Coronary artery (tissue), 2 donors: ENCODE results near the gene CPT1C.

ENCODE experiments used
- DNase-seq: peaks from one replicate; pipeline ENCODE4 v3.0.0-alpha.2; 2017; ENCODE audit warnings: low spot score
- H3K27ac ChIP-seq, 2 donors: fragments of 200-600 bp; sonication (generic); one replicate each; pipeline ENCODE4 v1.5.1; 2016 to 2019
- H3K4me3 ChIP-seq: fragments of 200-600 bp; sonication (generic); 2 replicates; pipeline ENCODE4 v1.5.1; 2016; ENCODE audit warnings: mild to moderate bottlenecking, moderate library complexity
- TF ChIP-seq, protein P1 (sequence below): fragments of 200-600 bp; sonication (generic); IDR thresholded peaks from one replicate; pipeline ENCODE4 v1.5.1; 2019; ENCODE audit warnings: antibody characterized with exemption

CPT1C gene

DNA sequence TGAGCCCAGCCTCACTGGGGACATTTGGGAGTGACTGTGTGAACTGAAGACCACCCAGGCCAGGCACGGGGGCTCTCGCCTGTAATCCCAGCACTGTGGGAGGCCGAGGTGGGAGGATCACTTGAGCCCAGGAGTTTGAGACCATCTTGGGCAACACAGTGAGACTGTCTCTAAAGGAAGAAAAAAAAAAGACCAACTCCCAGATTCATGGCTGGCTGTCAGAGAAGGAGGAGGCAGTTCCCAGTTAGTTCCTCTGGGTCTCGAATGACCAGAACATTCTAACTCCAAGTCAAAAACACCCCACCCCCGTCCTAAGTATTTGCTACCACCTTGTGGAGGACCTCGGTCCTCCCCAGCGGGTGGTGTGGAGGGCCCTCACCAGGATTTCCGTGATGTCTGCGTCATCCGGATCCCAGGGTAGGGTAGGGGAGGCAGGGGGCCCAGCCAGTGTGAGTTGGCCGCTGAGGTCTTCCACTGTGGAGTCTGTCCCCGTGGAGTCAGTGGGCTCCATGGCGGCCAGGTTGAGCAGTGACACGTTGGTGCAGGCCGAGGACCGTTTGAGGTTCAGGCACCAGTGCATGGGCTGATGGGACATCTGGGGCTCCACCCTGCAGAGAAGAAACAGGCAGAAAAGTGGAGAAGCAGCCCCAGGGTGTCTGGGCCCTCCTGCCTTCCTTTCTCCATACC lies 70.9 kb downstream of the CPT1C start:
- H3K4me3 ChIP-seq: no peak overlapping the region
- H3K27ac ChIP-seq: peak overlapping the region in 1 of 2 donors; percentile 81
- TF ChIP-seq, protein P1, sequence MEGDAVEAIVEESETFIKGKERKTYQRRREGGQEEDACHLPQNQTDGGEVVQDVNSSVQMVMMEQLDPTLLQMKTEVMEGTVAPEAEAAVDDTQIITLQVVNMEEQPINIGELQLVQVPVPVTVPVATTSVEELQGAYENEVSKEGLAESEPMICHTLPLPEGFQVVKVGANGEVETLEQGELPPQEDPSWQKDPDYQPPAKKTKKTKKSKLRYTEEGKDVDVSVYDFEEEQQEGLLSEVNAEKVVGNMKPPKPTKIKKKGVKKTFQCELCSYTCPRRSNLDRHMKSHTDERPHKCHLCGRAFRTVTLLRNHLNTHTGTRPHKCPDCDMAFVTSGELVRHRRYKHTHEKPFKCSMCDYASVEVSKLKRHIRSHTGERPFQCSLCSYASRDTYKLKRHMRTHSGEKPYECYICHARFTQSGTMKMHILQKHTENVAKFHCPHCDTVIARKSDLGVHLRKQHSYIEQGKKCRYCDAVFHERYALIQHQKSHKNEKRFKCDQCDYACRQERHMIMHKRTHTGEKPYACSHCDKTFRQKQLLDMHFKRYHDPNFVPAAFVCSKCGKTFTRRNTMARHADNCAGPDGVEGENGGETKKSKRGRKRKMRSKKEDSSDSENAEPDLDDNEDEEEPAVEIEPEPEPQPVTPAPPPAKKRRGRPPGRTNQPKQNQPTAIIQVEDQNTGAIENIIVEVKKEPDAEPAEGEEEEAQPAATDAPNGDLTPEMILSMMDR: no peak
- no peak for DNase-seq

DNA sequence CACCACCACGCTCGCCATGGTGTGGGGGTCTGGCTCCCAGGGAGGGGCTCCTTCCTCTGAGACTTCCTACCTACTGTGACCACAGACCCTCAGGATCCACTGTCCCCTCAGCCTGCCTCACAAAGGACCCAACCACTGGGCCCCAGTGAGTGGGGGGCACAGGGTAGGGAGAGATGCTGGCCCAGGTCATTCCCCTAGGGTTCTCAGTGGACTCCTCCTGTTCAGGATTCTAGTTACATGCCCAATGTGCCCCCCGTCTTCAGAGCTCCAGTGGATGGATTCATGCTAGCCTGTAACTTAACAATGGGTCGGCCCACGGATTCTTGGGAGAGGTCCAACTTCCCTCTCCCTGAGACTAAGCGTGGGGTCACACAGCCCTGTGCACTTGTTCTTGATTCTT lies 72.3 kb downstream of the CPT1C start, which contains the start of gene TSKS:
TSS of gene TSKS (minus strand) at position 77 of the 400 bp plus-strand sequence. CDS start at position 18, 59 bp downstream.
- TF ChIP-seq, protein P1: no peak
- Histone ChIP-seq H3K4me3 (no peak within 1 kb of the TSS), H3K27ac (peak within 1 kb of the TSS in 1 of 2 donors; percentile 81)
- DNase-seq: no peak
